GM12891 (cell line): ENCODE measurements around the gene PPFIA3.

Source experiments
- POLR2A ChIP-seq: IDR thresholded peaks from 2 replicates; pipeline ENCODE4 v1.6.1; 2011; ENCODE audit warnings: low read depth, low read length, control low read depth
- POLR2AphosphoS5 ChIP-seq: IDR thresholded peaks from 2 replicates; pipeline ENCODE4 v1.6.1; 2011; ENCODE audit warnings: low read depth, low read length, control low read depth
- SPI1 ChIP-seq: IDR thresholded peaks from 2 replicates; pipeline ENCODE4 v1.6.1; 2011; ENCODE audit warnings: low read depth, low read length, control low read depth
- TAF1 ChIP-seq: IDR thresholded peaks from 2 replicates; pipeline ENCODE4 v1.6.1; 2011; ENCODE audit warnings: low read depth, low read length, control low read depth

- no peak for TF ChIP-seq POLR2A
- no peak for TF ChIP-seq TAF1
- no peak for TF ChIP-seq SPI1
- TF ChIP-seq POLR2AphosphoS5, result no peak
Observed at GRCh38 chr19:49167857-49168409, 48.6 kb downstream of the PPFIA3 start.
